WTC11 (cell line): ENCODE results near the gene PIGQ. TPM values are rescaled to one million over a fixed set of nuclear protein-coding genes. Genes with fewer than 3 reads are reported as not detected.

Experiments used
- ATAC-seq: fragments of 200-7000 bp; cut with Tn5 transposase; 2 replicates; pipeline ENCODE4 v1.10.0; 2021; ENCODE audit warnings: mild to moderate bottlenecking, moderate library complexity
- CTCF ChIA-PET: fragments of 300-600 bp; sonication (Branson Sonifier 250); formaldehyde crosslinking; loops from one replicate; lab custom pipeline; 2021; ENCODE audit warnings: antibody characterized with exemption; lab: Charles Lee
- POLR2A ChIA-PET: fragments of 350-600 bp; sonication (Branson Sonifier 250); formaldehyde crosslinking; loops from one replicate; lab custom pipeline; 2021; ENCODE audit warnings: antibody characterized with exemption; lab: Charles Lee
- DNase-seq: peaks from one replicate; pipeline ENCODE4 v3.0.0; 2021; ENCODE audit warnings: low spot score
- H3K27ac Mint-ChIP-seq: 2 replicates; pipeline ENCODE4 v1.8.0; 2021; ENCODE audit warnings: mixed read lengths
- H3K27me3 Mint-ChIP-seq: 2 replicates; pipeline ENCODE4 v1.8.0; 2021; ENCODE audit warnings: low read depth, mild to moderate bottlenecking, moderate library complexity, mixed read lengths
- H3K36me3 Mint-ChIP-seq: 2 replicates; pipeline ENCODE4 v1.8.0; 2021; ENCODE audit warnings: mixed read lengths
- H3K4me1 Mint-ChIP-seq: 2 replicates; pipeline ENCODE4 v1.8.0; 2022; ENCODE audit warnings: mixed read lengths
- H3K4me3 Mint-ChIP-seq: 2 replicates; pipeline ENCODE4 v1.8.0; 2021; ENCODE audit warnings: mild to moderate bottlenecking, moderate library complexity, mixed read lengths
- H3K9me3 Mint-ChIP-seq: 2 replicates; pipeline ENCODE4 v1.8.0; 2021; ENCODE audit warnings: mixed read lengths
- ATF1 ChIP-seq: sonication (generic); formaldehyde crosslinking; IDR thresholded peaks from 2 replicates; pipeline ENCODE4 v1.8.1; 2023; ENCODE audit warnings: mild to moderate bottlenecking, moderate library complexity, missing genetic modification reagents
- ATF6 ChIP-seq: sonication (generic); formaldehyde crosslinking; IDR thresholded peaks from 2 replicates; pipeline ENCODE4 v1.8.1; 2023; ENCODE audit warnings: mild to moderate bottlenecking, missing genetic modification reagents
- CDX4 ChIP-seq: fragments of 250-450 bp; sonication (Bioruptor Pico); IDR thresholded peaks from 2 replicates; pipeline ENCODE4 v1.9.0; 2021; ENCODE audit warnings: moderate library complexity, mild to moderate bottlenecking, inconsistent platforms, borderline replicate concordance
- CTCF ChIP-seq: fragments of 200-600 bp; IDR thresholded peaks from 2 replicates; pipeline ENCODE4 v1.8.0; 2022; ENCODE audit warnings: antibody characterized with exemption
- HMGA2 ChIP-seq: fragments of 250-450 bp; sonication (Bioruptor Pico); IDR thresholded peaks from 2 replicates; pipeline ENCODE4 v1.4.0; 2021; ENCODE audit warnings: mild to moderate bottlenecking, moderate library complexity
- JUN ChIP-seq: sonication (generic); formaldehyde crosslinking; IDR thresholded peaks from 2 replicates; pipeline ENCODE4 v1.8.0; 2023; ENCODE audit warnings: mild to moderate bottlenecking, missing genetic modification reagents
- NFATC4 ChIP-seq: fragments of 250-450 bp; sonication (Bioruptor Pico); IDR thresholded peaks from 2 replicates; pipeline ENCODE4 v1.9.0; 2021; ENCODE audit warnings: mild to moderate bottlenecking
- NR2C2 ChIP-seq: sonication (generic); formaldehyde crosslinking; IDR thresholded peaks from 2 replicates; pipeline ENCODE4 v1.8.0; 2022; ENCODE audit warnings: mild to moderate bottlenecking, missing genetic modification reagents
- NR3C1 ChIP-seq: sonication (generic); formaldehyde crosslinking; conservative IDR thresholded peaks from 2 replicates; pipeline ENCODE4 v1.8.1; 2023; ENCODE audit warnings: low read depth, mild to moderate bottlenecking, missing genetic modification reagents
- TEAD1 ChIP-seq: sonication (generic); formaldehyde crosslinking; IDR thresholded peaks from 2 replicates; pipeline ENCODE4 v1.8.0; 2022; ENCODE audit warnings: mild to moderate bottlenecking, missing genetic modification reagents
- USF1 ChIP-seq: sonication (generic); formaldehyde crosslinking; IDR thresholded peaks from 2 replicates; pipeline ENCODE4 v1.8.0; 2022; ENCODE audit warnings: mild to moderate bottlenecking, missing genetic modification reagents
- ZMAT4 ChIP-seq: fragments of 250-450 bp; sonication (Bioruptor Pico); IDR thresholded peaks from 2 replicates; pipeline ENCODE4 v1.9.0; 2021; ENCODE audit warnings: mild to moderate bottlenecking
- ZNF232 ChIP-seq: sonication (generic); formaldehyde crosslinking; IDR thresholded peaks from 2 replicates; pipeline ENCODE4 v1.8.0; 2022; ENCODE audit warnings: mild to moderate bottlenecking, missing genetic modification reagents
- ZNF281 ChIP-seq: sonication (generic); formaldehyde crosslinking; IDR thresholded peaks from 2 replicates; pipeline ENCODE4 v1.8.0; 2023; ENCODE audit warnings: mild to moderate bottlenecking, missing genetic modification reagents
- ZNF396 ChIP-seq: fragments of 250-450 bp; sonication (Bioruptor Pico); IDR thresholded peaks from 2 replicates; pipeline ENCODE4 v1.8.0; 2021; ENCODE audit warnings: mild to moderate bottlenecking, moderate library complexity, borderline replicate concordance
- ZNF416 ChIP-seq: fragments of 250-450 bp; sonication (Bioruptor Pico); IDR thresholded peaks from 2 replicates; pipeline ENCODE4 v1.9.0; 2021; ENCODE audit warnings: mild to moderate bottlenecking, inconsistent platforms
- total RNA-seq: library from RNA; stranded (reverse); gene quantifications from 3 replicates; pipeline ENCODE4 v1.2.3, GENCODE V29; 2021
- TF ChIP-seq, protein P1 (sequence below): sonication (generic); formaldehyde crosslinking; IDR thresholded peaks from 2 replicates; pipeline ENCODE4 v1.8.1; 2023; ENCODE audit warnings: mild to moderate bottlenecking, missing genetic modification reagents, moderate library complexity
- TF ChIP-seq, protein P2 (sequence below): sonication (generic); formaldehyde crosslinking; IDR thresholded peaks from 2 replicates; pipeline ENCODE4 v1.8.0; 2022; ENCODE audit warnings: mild to moderate bottlenecking, missing genetic modification reagents

The PIGQ gene
- total RNA-seq, 1 experiment from 2014 or later, result 63.7 TPM

GRCh38 chr16:556474-557173, 13.1 kb upstream of the PIGQ start:
- peaks cover 20% of the 10 kb centered on the region for H3K27me3 Mint-ChIP-seq
- CTCF ChIA-PET, result interaction anchor here (0.6 to 0.9 kb wide), 2 partner anchors 20 to 46 kb away, joined by 3 to 6 read pairs; no protein-coding TSS in a partner anchor
- no peak for DNase-seq
- POLR2A ChIA-PET, result interaction anchor here (0.5 kb wide), 1 partner anchor 103 kb away, joined by 4 read pairs; no protein-coding TSS in a partner anchor
- H3K27ac Mint-ChIP-seq, result no peak overlapping the region
- H3K4me3 Mint-ChIP-seq, result no peak overlapping the region
- no peak for ATAC-seq
- no peaks in the 10 kb centered on the region for H3K36me3 Mint-ChIP-seq
- no peaks in the 10 kb centered on the region for H3K4me1 Mint-ChIP-seq
- no peaks in the 10 kb centered on the region for H3K9me3 Mint-ChIP-seq
- TF ChIP-seq ZNF396 (CRISPR knock-in tag), result no peak
- TF ChIP-seq, protein P1, sequence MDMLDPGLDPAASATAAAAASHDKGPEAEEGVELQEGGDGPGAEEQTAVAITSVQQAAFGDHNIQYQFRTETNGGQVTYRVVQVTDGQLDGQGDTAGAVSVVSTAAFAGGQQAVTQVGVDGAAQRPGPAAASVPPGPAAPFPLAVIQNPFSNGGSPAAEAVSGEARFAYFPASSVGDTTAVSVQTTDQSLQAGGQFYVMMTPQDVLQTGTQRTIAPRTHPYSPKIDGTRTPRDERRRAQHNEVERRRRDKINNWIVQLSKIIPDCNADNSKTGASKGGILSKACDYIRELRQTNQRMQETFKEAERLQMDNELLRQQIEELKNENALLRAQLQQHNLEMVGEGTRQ (CRISPR knock-in tag), result no peak

GRCh38 chr16:557463-558297, 12.1 kb upstream of the PIGQ start:
- Mint-ChIP-seq H3K36me3 (no peaks in the 10 kb centered on the region), H3K4me3 (no peak overlapping the region), H3K4me1 (no peaks in the 10 kb centered on the region), H3K9me3 (no peaks in the 10 kb centered on the region), H3K27me3 (peaks cover 28% of the 10 kb centered on the region), H3K27ac (no peak overlapping the region)
- DNase-seq (no peak), ATAC-seq (no peak)
- CTCF ChIA-PET, result no interaction called here
- TF ChIP-seq TEAD1 (no peak), CDX4 (CRISPR knock-in tag) (no peak), ZMAT4 (no peak), NR2C2 (CRISPR knock-in tag) (no peak), USF1 (CRISPR knock-in tag) (no peak), NR3C1 (no peak), ZNF416 (CRISPR knock-in tag) (no peak), HMGA2 (CRISPR knock-in tag) (no peak), ATF1 (CRISPR knock-in tag) (no peak), ZNF281 (no peak), ATF6 (CRISPR knock-in tag) (no peak), NFATC4 (CRISPR knock-in tag) (no peak), ZNF396 (CRISPR knock-in tag) (no peak), ZNF232 (CRISPR knock-in tag) (no peak), JUN (CRISPR knock-in tag) (no peak), CTCF (no peak)
- TF ChIP-seq, protein P2, sequence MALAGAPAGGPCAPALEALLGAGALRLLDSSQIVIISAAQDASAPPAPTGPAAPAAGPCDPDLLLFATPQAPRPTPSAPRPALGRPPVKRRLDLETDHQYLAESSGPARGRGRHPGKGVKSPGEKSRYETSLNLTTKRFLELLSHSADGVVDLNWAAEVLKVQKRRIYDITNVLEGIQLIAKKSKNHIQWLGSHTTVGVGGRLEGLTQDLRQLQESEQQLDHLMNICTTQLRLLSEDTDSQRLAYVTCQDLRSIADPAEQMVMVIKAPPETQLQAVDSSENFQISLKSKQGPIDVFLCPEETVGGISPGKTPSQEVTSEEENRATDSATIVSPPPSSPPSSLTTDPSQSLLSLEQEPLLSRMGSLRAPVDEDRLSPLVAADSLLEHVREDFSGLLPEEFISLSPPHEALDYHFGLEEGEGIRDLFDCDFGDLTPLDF (CRISPR knock-in tag), result no peak
- TF ChIP-seq, protein P1 (CRISPR knock-in tag), result no peak
- POLR2A ChIA-PET, result no interaction called here
